VCaP (cell line): ENCODE measurements around the gene RLN3.

Source experiments
- H3K27ac ChIP-seq: fragments of 450-650 bp; 2 replicates; pipeline ENCODE4 v1.5.1; 2017
- CTCF ChIP-seq: fragments of 450-650 bp; conservative IDR thresholded peaks from 2 replicates; pipeline ENCODE4 v1.5.1; 2017; ENCODE audit warnings: mild to moderate bottlenecking, moderate library complexity

Gene RLN3

GRCh38 chr19:14002571-14003250 lies 25.2 kb upstream of the RLN3 start:
- no peak overlapping the region for H3K27ac ChIP-seq

DNA sequence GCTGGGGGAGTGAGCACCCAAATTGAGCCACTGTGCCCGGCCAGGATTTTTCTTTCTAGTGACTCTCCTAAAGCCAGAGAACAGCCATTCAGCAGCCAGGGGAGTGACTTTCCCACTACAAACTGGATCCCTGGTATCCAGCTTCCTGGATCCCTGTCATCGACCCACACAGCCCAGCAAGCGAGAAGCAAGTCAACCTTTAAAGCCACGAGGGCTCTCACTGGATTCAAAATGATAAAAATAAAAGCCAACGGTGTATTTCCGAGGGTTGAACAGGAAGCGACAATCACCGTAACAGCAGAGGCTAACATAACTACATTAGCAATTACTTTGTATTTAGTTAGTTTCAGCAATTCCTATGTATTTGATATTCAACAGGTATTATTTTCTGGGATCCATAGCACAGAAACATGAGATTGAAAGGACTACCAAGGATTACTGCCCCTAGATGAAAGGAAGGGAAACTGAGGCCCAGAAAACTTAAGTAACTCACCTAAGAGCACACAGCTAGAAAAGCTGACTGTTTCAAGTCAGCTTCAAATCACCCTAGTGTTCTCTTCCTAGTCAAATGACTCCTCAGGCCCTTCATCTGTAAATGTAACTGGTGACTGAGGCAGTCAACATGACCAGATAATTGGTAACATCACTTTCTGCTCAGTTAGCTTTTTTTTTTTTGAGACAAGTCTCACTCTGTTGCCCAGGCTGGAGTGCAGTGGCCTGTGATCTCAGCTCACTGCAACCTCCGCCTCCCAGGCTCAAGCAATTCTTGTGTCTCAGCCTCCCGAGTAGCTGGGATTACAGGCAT lies 24.5 kb upstream of the RLN3 start:
- no peak overlapping the region for H3K27ac ChIP-seq

More at GRCh38 chr19:14002571-14003250, 25.2 kb upstream of the RLN3 start:
- TF ChIP-seq CTCF, result no peak

GRCh38 chr19:14004619-14005348 lies 23.2 kb upstream of the RLN3 start:
- TF ChIP-seq CTCF, result no peak
- H3K27ac ChIP-seq, result peak overlapping the region; percentile 90

More for the DNA sequence above, 24.5 kb upstream of the RLN3 start:
- no peak for TF ChIP-seq CTCF

DNA sequence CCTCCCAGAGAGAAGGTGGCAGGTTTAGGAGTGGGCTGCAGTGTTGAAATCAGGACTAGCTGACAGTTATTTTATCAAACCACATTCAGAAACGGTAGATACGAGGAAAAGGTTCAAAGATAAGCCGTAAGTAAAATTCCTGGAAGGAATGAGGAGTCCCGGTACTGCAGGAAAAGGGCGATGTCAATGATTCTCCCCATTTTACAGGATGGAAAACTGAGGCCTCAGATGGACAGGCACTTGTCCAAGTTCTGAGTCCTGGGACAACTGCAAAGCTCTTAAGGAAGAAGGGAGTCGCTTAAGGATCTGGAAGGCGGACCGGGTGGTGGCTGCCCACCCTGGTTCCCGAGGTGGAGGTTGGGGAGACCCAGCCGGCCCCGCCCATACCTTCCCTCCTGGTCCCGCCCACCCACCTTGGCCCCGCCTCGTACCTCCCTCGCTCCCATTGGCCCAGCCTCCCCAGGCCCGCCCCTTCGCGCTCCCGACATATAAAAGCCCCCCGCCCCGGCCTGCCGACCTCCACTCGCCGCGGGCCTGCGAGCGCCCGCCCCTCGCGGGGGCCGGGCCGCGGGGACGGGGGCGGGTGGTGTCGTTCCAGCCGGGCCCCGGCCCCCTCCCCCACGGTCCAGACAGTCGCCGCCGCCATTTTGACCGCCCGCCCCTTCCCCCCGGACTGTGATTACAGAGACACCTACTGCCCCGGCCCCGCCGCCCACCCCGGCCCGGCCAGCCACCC lies 22.4 kb upstream of the RLN3 start:
- no peak for TF ChIP-seq CTCF
- peak overlapping the region; percentile 90 for H3K27ac ChIP-seq

- peak within 1 kb of the TSS; percentile 90 for H3K27ac ChIP-seq
- TF ChIP-seq CTCF, result no peak
Measured at GRCh38 chr19:14006085-14006765, 21.7 kb upstream of the RLN3 start, which contains the start of gene RFX1. TSS of gene RFX1 (minus strand) at chr19:14006320. CDS start at chr19:13993843, 12,477 bp downstream.

DNA sequence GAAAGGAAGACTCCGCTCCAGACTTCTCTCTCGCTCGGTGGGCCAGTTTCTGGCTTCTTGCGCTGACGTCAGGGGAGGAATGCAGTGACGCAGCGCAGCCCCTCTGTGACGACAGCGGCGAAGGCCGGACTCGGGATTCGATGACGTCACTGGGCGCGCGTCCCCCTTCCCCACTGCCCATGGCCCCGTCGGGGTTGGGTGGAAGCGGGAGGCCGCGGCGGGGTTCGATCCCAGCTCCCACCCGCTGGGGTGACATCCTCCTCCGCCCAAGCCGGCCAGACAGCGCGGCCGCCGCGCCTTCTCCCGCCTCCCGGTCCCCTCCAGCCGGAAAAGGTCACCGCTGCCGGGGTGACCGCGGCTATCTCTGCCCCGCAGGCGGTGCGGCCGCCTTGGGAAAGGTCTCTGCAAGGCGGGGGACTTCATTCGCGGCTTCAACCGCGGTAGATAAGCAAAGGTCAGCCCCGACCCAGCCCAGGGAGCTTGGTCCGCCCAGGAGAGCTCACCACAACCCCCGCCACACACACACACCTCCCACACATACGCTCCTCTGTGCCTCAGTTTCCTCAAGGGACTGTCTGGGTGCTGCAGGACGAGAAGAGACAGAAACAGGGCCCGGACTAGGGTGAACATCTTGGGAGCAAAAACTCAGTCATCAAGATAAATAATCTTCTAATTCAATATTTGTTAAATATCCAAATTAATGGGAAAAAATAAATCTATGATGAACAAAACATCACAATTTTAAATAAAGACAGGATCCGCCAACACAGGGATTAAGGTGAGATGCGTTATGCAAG lies 21.0 kb upstream of the RLN3 start:
- peak overlapping the region; percentile 90 for H3K27ac ChIP-seq
- TF ChIP-seq CTCF, result no peak
